HEK293T (cell line): ENCODE results near the gene LRMDA.

Experiments used
- L3MBTL2 ChIP-seq: fragments of 450-650 bp; conservative IDR thresholded peaks from 2 replicates; pipeline ENCODE4 v1.6.1; 2016; ENCODE audit warnings: mild to moderate bottlenecking
- NFRKB ChIP-seq: fragments of 450-650 bp; IDR thresholded peaks from 2 replicates; pipeline ENCODE4 v1.6.1; 2016; ENCODE audit warnings: mild to moderate bottlenecking, moderate library complexity
- ZNF384 ChIP-seq: fragments of 450-650 bp; IDR thresholded peaks from 2 replicates; pipeline ENCODE4 v1.6.1; 2016

DNA sequence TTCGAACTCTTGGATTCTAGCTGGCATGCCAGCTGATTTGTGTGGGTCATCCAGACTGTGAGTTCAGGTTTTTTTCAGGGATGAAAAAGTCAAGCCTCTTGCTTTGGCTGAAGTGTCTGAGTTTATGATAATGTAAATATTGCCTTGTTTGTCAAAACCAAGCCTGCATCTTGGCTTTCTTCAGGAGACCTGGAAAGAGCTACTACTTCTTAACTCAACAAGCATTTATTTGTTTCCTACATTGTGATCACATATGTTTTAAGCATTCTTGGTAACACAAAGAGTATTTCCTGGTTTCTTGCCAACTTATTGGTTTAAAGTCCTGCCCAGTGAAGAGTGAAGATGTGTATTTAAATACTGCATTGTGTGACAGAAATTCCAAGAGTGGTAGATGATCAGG, 407.1 kb downstream of the LRMDA start:
- TF ChIP-seq L3MBTL2 (no peak), ZNF384 (no peak), NFRKB (no peak)
